ENCODE results near the gene LY9. TPM values are rescaled to one million over a fixed set of nuclear protein-coding genes. Genes with fewer than 3 reads are reported as not detected.

Gene LY9
- polyA plus RNA-seq, 1 experiment = not detected

GRCh38 chr1:160748878-160749269 lies 47.1 kb upstream of the LY9 start:
- ChIA-PET POLR2A (no interaction called here), CTCF (no interaction called here)
- H3K4me3 ChIP-seq (ENCODE audit: low read depth, low read length) = no peak overlapping the region
- peaks cover 2% of the 10 kb centered on the region; the same call in 1 of the 2 replicates for H3K27me3 ChIP-seq (ENCODE audit: control insufficient read depth, insufficient read depth, low read length)
- no peaks in the 10 kb centered on the region for H3K36me3 ChIP-seq (ENCODE audit: control insufficient read depth, insufficient read depth, low read length)
- no peak for DNase-seq (ENCODE audit: low read depth)
- TF ChIP-seq, protein P1, sequence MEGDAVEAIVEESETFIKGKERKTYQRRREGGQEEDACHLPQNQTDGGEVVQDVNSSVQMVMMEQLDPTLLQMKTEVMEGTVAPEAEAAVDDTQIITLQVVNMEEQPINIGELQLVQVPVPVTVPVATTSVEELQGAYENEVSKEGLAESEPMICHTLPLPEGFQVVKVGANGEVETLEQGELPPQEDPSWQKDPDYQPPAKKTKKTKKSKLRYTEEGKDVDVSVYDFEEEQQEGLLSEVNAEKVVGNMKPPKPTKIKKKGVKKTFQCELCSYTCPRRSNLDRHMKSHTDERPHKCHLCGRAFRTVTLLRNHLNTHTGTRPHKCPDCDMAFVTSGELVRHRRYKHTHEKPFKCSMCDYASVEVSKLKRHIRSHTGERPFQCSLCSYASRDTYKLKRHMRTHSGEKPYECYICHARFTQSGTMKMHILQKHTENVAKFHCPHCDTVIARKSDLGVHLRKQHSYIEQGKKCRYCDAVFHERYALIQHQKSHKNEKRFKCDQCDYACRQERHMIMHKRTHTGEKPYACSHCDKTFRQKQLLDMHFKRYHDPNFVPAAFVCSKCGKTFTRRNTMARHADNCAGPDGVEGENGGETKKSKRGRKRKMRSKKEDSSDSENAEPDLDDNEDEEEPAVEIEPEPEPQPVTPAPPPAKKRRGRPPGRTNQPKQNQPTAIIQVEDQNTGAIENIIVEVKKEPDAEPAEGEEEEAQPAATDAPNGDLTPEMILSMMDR (IDR thresholded peaks at IDR 0.05; ENCODE audit: insufficient read depth, low read depth, low read length) = no peak

DNA sequence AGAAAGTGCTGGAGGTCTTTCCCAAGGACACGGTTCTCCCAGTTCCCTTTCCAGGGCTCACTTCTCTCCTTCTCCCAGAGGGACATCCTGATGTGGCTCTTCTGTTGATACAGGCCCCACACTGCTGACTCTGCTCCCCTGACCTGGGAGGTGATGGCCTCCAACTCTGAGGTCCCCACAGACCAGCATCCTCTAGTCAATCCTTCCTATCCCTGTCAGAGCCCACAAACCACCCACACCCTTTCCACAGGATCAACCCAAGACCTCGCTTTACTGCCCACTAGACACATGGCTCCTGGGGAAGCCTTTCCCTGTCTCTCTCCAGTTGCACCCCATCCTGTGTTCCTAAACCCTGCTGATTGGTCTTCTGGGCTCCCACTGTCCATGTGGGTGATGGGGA lies 45.4 kb upstream of the LY9 start:
- Histone ChIP-seq H3K4me3 (ENCODE audit: low read depth, low read length) (no peak overlapping the region), H3K36me3 (ENCODE audit: control insufficient read depth, insufficient read depth, low read length) (no peaks in the 10 kb centered on the region), H3K27me3 (ENCODE audit: control insufficient read depth, insufficient read depth, low read length) (peaks cover 2% of the 10 kb centered on the region; the same call in 1 of the 2 replicates)
- DNase-seq (ENCODE audit: low read depth) = no peak
- ChIA-PET POLR2A (no interaction called here), CTCF (no interaction called here)
- TF ChIP-seq, protein P1 (IDR thresholded peaks at IDR 0.05; ENCODE audit: insufficient read depth, low read depth, low read length) = no peak

DNA sequence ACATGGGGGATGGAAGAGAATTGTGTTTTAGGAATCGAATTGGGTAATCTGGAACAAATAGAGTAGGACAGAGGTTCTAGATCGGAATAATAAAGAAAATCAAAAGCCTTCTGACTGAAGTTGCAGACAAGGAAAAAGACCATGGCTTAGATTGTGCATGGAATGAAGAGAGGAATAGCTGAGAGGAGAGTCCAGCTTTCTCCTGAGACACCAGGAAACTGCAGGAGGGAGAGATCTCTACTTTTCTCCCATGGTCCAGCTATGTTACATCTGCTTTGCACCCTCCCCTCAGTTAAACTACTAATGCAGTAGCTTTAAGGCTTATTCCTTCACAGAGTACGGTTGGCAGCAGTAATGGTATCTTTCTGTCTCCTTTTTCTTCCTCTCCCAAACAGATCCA lies 43.6 kb upstream of the LY9 start:
- ChIA-PET CTCF (interaction anchor here (1.2 kb wide), 1 partner anchor 10 kb away, joined by 3 read pairs; no protein-coding TSS in a partner anchor), POLR2A (no interaction called here)
- H3K4me3 ChIP-seq (ENCODE audit: low read depth, low read length) = no peak overlapping the region
- no peak for DNase-seq (ENCODE audit: low read depth)
- peaks cover 2% of the 10 kb centered on the region; the same call in 1 of the 2 replicates for H3K27me3 ChIP-seq (ENCODE audit: control insufficient read depth, insufficient read depth, low read length)
- TF ChIP-seq, protein P1 (IDR thresholded peaks at IDR 0.05; ENCODE audit: insufficient read depth, low read depth, low read length) = no peak
- H3K36me3 ChIP-seq (ENCODE audit: control insufficient read depth, insufficient read depth, low read length) = no peaks in the 10 kb centered on the region

- H3K27me3 ChIP-seq (ENCODE audit: control insufficient read depth, insufficient read depth, low read length) = peaks cover 2% of the 10 kb centered on the region; the same call in 1 of the 2 replicates
- no peak for DNase-seq (ENCODE audit: low read depth)
- CTCF ChIA-PET = interaction anchor here (1.2 kb wide), 1 partner anchor 10 kb away, joined by 3 read pairs; no protein-coding TSS in a partner anchor
- H3K4me3 ChIP-seq (ENCODE audit: low read depth, low read length) = no peak overlapping the region
- no peaks in the 10 kb centered on the region for H3K36me3 ChIP-seq (ENCODE audit: control insufficient read depth, insufficient read depth, low read length)
- TF ChIP-seq, protein P1 (IDR thresholded peaks at IDR 0.05; ENCODE audit: insufficient read depth, low read depth, low read length) = no peak
- POLR2A ChIA-PET = no interaction called here
Measured at GRCh38 chr1:160752924-160753323, 43.0 kb upstream of the LY9 start.

DNA sequence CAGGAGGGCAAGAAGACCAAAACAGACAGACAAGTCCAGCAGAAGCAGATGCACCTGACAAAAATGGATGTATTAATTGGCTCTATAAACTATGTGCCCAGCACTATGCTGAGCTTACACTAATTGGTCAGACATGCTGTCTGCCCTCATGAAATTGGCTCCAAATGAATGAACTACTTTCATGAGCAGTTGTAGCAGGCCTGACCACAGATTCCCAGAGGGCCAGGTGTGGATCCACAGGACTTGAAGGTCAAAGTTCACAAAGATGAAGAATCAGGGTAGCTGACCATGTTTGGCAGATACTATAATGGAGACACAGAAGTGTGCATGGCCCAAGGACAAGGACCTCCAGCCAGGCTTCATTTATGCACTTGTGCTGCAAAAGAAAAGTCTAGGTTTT lies 42.4 kb upstream of the LY9 start:
- ChIA-PET CTCF (no interaction called here), POLR2A (no interaction called here)
- no peak overlapping the region for H3K4me3 ChIP-seq (ENCODE audit: low read depth, low read length)
- peaks cover 2% of the 10 kb centered on the region; the same call in 1 of the 2 replicates for H3K27me3 ChIP-seq (ENCODE audit: control insufficient read depth, insufficient read depth, low read length)
- TF ChIP-seq, protein P1 (IDR thresholded peaks at IDR 0.05; ENCODE audit: insufficient read depth, low read depth, low read length) = no peak
- no peaks in the 10 kb centered on the region for H3K36me3 ChIP-seq (ENCODE audit: control insufficient read depth, insufficient read depth, low read length)
- no peak for DNase-seq (ENCODE audit: low read depth)

Measured in BJ (cell line).